ENCODE results near the gene CHD6. TPM values are rescaled to one million over a fixed set of nuclear protein-coding genes. Genes with fewer than 3 reads are reported as not detected.

CHD6 gene
- total RNA-seq, 1 experiment from 2014 or later: 25.3 TPM

DNA sequence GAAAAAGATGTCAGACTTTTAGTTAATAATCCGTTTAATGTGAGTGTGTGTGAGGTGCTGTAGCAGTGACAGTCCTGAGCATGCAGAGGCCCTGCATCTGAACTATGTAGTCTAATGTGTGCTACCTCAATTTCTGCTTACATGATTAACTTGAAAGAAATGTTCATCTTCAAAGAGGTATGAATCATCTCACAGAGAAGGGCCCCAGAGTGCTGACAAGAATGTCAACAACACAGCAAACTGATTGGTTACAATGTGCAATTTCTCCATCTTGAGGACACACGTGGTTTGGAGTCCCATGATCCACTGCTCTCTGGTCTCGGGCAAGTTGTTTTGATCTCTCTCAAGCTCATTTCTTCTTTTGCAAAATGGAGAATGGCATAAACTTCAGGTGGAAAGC is 189.9 kb downstream of the CHD6 start:
- Histone ChIP-seq H3K4me2 (ENCODE audit: low read depth, low read length, poor library complexity, severe bottlenecking) (no peak overlapping the region), H3K27me3 (ENCODE audit: low read length) (no peaks in the 10 kb centered on the region), H3K4me3 (ENCODE audit: low read length) (no peak overlapping the region), H3K27ac (ENCODE audit: low read length) (no peak overlapping the region), H2AFZ (ENCODE audit: low read length) (no peak overlapping the region), H4K20me1 (ENCODE audit: insufficient read depth, low read depth, low read length) (no peaks in the 10 kb centered on the region), H3K9ac (ENCODE audit: low read length) (no peak overlapping the region), H3K79me2 (ENCODE audit: low read length) (no peaks in the 10 kb centered on the region), H3K9me2 (replicated peaks; ENCODE audit: insufficient read depth, low read length) (no peaks in the 10 kb centered on the region), H3K36me3 (ENCODE audit: insufficient read depth, low read length) (no peaks in the 10 kb centered on the region; the same call in 1 of the 2 replicates), H3K9me3 (ENCODE audit: low read length) (no peaks in the 10 kb centered on the region), H3K4me1 (ENCODE audit: low read length) (no peaks in the 10 kb centered on the region)
- DNase-seq: no peak

DNA sequence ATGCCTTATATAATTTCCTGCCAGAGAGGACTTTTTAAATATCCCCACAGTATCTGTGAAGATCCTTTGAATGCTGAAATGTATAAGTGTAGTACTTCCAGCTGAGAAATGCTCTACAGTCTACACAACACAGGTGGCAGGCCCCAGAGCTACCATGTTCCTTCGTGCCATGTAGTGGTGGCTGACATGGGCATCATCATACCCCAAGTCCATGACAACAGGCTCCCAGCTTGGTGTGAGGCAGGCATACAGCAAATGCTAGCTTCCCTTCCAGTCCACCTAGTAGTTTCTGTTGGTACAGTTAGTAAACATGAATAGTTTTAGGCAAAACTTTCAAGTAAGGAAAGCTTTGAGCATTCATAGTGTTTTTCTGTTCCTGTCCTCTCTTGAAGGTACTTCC is 190.3 kb downstream of the CHD6 start:
- H2AFZ ChIP-seq (ENCODE audit: low read length): no peak overlapping the region
- H3K9ac ChIP-seq (ENCODE audit: low read length): no peak overlapping the region
- DNase-seq: no peak
- H3K27me3 ChIP-seq (ENCODE audit: low read length): no peaks in the 10 kb centered on the region
- H3K4me2 ChIP-seq (ENCODE audit: low read depth, low read length, poor library complexity, severe bottlenecking): no peak overlapping the region
- no peaks in the 10 kb centered on the region for H3K79me2 ChIP-seq (ENCODE audit: low read length)
- no peak overlapping the region for H3K27ac ChIP-seq (ENCODE audit: low read length)
- H3K4me3 ChIP-seq (ENCODE audit: low read length): no peak overlapping the region
- H3K9me2 ChIP-seq (replicated peaks; ENCODE audit: insufficient read depth, low read length): no peaks in the 10 kb centered on the region
- no peaks in the 10 kb centered on the region for H3K9me3 ChIP-seq (ENCODE audit: low read length)
- no peaks in the 10 kb centered on the region for H4K20me1 ChIP-seq (ENCODE audit: insufficient read depth, low read depth, low read length)
- H3K4me1 ChIP-seq (ENCODE audit: low read length): no peaks in the 10 kb centered on the region
- H3K36me3 ChIP-seq (ENCODE audit: insufficient read depth, low read length): no peaks in the 10 kb centered on the region; the same call in 1 of the 2 replicates

DNA sequence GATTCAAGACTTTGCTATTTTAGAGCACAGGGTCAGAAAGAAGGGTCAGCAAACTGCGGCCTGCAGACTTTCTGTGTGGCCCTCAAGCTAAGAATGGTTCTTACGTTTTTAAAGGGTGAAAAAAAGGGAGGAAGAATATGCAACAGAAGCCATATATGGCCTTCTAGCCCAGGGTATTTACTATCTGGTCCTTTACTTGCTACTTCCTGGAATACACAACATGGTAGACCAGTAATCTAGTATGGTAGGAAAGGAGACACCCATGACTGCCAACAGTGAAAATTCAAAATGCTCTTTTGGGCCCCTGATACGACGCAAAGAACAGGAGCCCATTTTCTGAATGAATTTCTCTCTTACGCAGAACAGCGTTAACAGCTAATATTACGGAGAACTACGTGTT is 191.2 kb downstream of the CHD6 start:
- H2AFZ ChIP-seq (ENCODE audit: low read length): no peak overlapping the region
- DNase-seq: no peak
- no peak overlapping the region for H3K4me3 ChIP-seq (ENCODE audit: low read length)
- H3K9me3 ChIP-seq (ENCODE audit: low read length): no peaks in the 10 kb centered on the region
- no peak overlapping the region for H3K4me2 ChIP-seq (ENCODE audit: low read depth, low read length, poor library complexity, severe bottlenecking)
- no peak overlapping the region for H3K9ac ChIP-seq (ENCODE audit: low read length)
- no peaks in the 10 kb centered on the region for H3K4me1 ChIP-seq (ENCODE audit: low read length)
- no peaks in the 10 kb centered on the region for H4K20me1 ChIP-seq (ENCODE audit: insufficient read depth, low read depth, low read length)
- no peaks in the 10 kb centered on the region for H3K79me2 ChIP-seq (ENCODE audit: low read length)
- no peak overlapping the region for H3K27ac ChIP-seq (ENCODE audit: low read length)
- no peaks in the 10 kb centered on the region for H3K9me2 ChIP-seq (replicated peaks; ENCODE audit: insufficient read depth, low read length)
- no peaks in the 10 kb centered on the region for H3K27me3 ChIP-seq (ENCODE audit: low read length)
- H3K36me3 ChIP-seq (ENCODE audit: insufficient read depth, low read length): no peaks in the 10 kb centered on the region; the same call in 1 of the 2 replicates

DNA sequence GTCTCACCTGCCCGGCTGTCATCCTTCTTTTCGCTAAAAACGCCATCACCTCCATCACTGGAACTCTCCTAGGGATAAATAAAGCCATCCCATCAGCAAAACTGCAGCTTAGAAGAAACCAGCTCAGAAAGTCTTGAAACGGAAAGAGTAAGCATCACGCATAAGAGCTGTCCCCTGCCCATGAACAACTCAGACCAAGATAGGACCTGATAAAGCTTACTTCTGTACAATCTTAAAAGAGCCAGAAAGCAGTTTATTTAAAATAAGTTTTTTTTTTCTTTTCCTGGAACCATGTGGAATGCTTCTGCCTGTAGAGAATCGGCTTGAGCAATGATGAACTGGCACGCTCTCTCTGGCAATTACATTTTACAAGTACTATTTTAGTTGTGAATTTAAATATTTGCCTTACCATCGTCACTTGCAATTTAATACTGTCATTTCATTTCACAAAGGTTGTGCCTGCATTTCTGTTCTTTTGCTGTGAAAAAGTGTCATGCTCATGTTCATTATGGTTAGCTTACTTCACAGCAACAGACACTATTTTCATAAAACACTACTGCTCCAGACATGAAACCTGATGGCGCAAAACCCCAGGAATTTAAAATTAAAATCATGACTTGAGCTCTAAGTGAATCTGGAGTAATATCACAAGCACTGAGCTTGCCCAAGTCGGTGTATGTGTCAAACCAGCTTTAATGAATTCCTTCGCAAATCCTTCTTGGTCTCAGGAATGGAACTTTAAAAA is 191.9 kb downstream of the CHD6 start:
- Histone ChIP-seq H3K36me3 (ENCODE audit: insufficient read depth, low read length) (no peaks in the 10 kb centered on the region; the same call in 1 of the 2 replicates), H3K27me3 (ENCODE audit: low read length) (no peaks in the 10 kb centered on the region), H3K9me2 (replicated peaks; ENCODE audit: insufficient read depth, low read length) (no peaks in the 10 kb centered on the region), H3K79me2 (ENCODE audit: low read length) (no peaks in the 10 kb centered on the region), H3K4me1 (ENCODE audit: low read length) (no peaks in the 10 kb centered on the region), H3K27ac (ENCODE audit: low read length) (no peak overlapping the region), H3K9ac (ENCODE audit: low read length) (no peak overlapping the region), H2AFZ (ENCODE audit: low read length) (no peak overlapping the region), H3K4me3 (ENCODE audit: low read length) (no peak overlapping the region), H4K20me1 (ENCODE audit: insufficient read depth, low read depth, low read length) (no peaks in the 10 kb centered on the region), H3K4me2 (ENCODE audit: low read depth, low read length, poor library complexity, severe bottlenecking) (no peak overlapping the region), H3K9me3 (ENCODE audit: low read length) (no peaks in the 10 kb centered on the region)
- no peak for DNase-seq

DNA sequence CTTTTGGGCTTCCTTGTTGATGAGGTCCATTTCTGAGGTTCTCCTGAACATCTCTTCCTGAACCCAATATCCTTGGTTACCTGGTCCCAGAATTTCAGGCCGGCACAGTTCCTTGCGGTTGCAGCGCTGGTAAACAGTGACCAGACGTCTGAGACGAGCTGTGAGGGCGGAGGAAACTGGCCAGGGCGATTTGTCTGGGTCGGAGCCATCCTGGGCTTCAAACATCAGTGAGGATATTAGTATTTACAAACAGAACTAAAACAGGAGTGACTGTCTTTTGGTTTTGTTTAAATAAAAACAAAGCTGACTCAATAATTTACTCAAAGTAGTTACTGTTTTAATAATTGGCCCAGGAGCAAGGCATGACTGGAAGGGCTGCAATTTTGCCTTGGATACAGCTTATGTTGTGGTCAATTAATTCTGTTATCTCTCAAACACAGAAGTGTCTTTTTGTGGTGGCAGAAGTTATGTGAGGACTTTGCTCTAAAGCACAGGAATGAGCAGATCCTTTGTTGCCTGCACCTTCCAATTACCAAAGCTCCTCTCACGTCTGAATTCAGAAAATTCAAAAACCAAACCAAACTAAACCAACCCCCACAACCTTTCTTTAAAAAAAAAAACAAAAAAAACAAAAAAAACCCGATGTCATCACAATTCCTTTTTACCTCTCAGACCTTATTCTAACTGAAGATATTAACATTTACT is 192.8 kb downstream of the CHD6 start:
- no peak overlapping the region for H3K9ac ChIP-seq (ENCODE audit: low read length)
- no peaks in the 10 kb centered on the region for H3K9me3 ChIP-seq (ENCODE audit: low read length)
- H3K27ac ChIP-seq (ENCODE audit: low read length): no peak overlapping the region
- no peak overlapping the region for H3K4me3 ChIP-seq (ENCODE audit: low read length)
- no peak overlapping the region for H2AFZ ChIP-seq (ENCODE audit: low read length)
- H3K27me3 ChIP-seq (ENCODE audit: low read length): no peaks in the 10 kb centered on the region
- no peaks in the 10 kb centered on the region for H3K79me2 ChIP-seq (ENCODE audit: low read length)
- no peak for DNase-seq
- H4K20me1 ChIP-seq (ENCODE audit: insufficient read depth, low read depth, low read length): no peaks in the 10 kb centered on the region
- no peaks in the 10 kb centered on the region for H3K4me1 ChIP-seq (ENCODE audit: low read length)
- no peaks in the 10 kb centered on the region; the same call in 1 of the 2 replicates for H3K36me3 ChIP-seq (ENCODE audit: insufficient read depth, low read length)
- no peak overlapping the region for H3K4me2 ChIP-seq (ENCODE audit: low read depth, low read length, poor library complexity, severe bottlenecking)
- H3K9me2 ChIP-seq (replicated peaks; ENCODE audit: insufficient read depth, low read length): no peaks in the 10 kb centered on the region

DNA sequence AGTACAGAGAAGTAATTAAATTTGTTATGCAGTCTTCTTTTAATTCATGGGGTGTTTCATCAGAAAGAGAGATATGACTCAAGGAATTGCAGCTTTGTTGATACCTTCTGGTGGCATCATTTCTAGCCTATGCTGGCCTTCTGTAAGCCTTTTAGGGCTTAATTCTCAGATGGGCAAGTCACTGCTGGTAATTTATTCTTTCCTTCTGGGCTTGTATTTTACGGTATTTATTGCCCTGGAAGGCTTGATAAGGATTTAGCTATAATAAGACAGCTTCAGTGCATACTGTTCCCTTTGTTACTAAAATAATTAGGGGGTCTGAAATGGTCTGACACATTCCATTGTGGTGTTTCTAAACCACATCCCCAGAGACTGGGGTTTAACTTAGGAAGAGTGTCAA is 193.6 kb downstream of the CHD6 start:
- Histone ChIP-seq H3K79me2 (ENCODE audit: low read length) (no peaks in the 10 kb centered on the region), H3K27ac (ENCODE audit: low read length) (no peak overlapping the region), H3K9ac (ENCODE audit: low read length) (no peak overlapping the region), H2AFZ (ENCODE audit: low read length) (no peak overlapping the region), H3K27me3 (ENCODE audit: low read length) (no peaks in the 10 kb centered on the region), H3K4me1 (ENCODE audit: low read length) (no peaks in the 10 kb centered on the region), H3K9me3 (ENCODE audit: low read length) (no peaks in the 10 kb centered on the region), H3K4me2 (ENCODE audit: low read depth, low read length, poor library complexity, severe bottlenecking) (no peak overlapping the region), H3K36me3 (ENCODE audit: insufficient read depth, low read length) (no peaks in the 10 kb centered on the region; the same call in 1 of the 2 replicates), H3K9me2 (replicated peaks; ENCODE audit: insufficient read depth, low read length) (no peaks in the 10 kb centered on the region), H4K20me1 (ENCODE audit: insufficient read depth, low read depth, low read length) (no peaks in the 10 kb centered on the region), H3K4me3 (ENCODE audit: low read length) (no peak overlapping the region)
- DNase-seq: no peak

DNA sequence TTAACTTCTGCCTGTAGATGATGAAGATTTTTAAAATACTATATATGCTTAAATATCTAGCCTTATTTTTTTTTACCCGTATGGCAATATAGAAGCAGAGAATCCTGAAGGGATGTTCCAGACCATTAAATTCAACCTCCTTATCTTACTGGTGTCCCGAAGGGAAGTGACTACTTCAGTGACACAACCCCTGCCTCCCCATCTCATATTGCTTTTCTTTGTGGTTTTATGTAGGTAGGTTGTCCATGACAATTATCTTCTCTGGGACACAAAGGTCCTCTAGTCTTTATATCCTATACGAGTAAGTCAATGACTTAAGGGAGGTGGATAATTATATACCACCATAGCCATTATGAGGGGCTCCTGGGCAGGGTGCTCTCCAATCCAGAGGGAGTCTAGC is 194.2 kb downstream of the CHD6 start:
- Histone ChIP-seq H3K36me3 (ENCODE audit: insufficient read depth, low read length) (no peaks in the 10 kb centered on the region; the same call in 1 of the 2 replicates), H3K27me3 (ENCODE audit: low read length) (no peaks in the 10 kb centered on the region)

DNA sequence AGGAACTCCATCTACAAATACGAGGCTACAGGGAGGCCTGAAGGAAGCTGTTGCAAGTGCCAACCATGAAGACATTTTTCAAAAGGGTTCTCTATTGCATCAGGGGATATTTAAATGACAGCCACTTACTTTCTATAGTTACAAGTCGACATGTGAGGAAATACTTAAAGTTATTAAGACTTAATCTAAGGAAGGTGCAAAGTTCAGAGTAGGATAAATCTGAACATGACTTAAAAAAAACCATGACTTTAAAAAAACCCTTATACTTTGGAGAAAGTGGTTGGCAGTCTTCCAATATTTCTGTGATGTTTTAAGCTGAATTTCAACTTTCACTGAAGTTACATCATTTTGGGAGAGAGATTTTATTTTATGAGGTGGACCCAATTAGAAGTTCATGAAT is 195.2 kb downstream of the CHD6 start:
- H3K36me3 ChIP-seq (ENCODE audit: insufficient read depth, low read length): no peaks in the 10 kb centered on the region; the same call in 1 of the 2 replicates

More for the DNA sequence above, 194.2 kb downstream of the CHD6 start:
- H3K9me3 ChIP-seq (ENCODE audit: low read length): no peaks in the 10 kb centered on the region
- H3K4me2 ChIP-seq (ENCODE audit: low read depth, low read length, poor library complexity, severe bottlenecking): no peak overlapping the region
- H3K9ac ChIP-seq (ENCODE audit: low read length): no peak overlapping the region
- no peaks in the 10 kb centered on the region for H3K4me1 ChIP-seq (ENCODE audit: low read length)
- no peaks in the 10 kb centered on the region for H3K79me2 ChIP-seq (ENCODE audit: low read length)
- no peak overlapping the region for H2AFZ ChIP-seq (ENCODE audit: low read length)
- H3K4me3 ChIP-seq (ENCODE audit: low read length): no peak overlapping the region
- no peaks in the 10 kb centered on the region for H4K20me1 ChIP-seq (ENCODE audit: insufficient read depth, low read depth, low read length)
- H3K9me2 ChIP-seq (replicated peaks; ENCODE audit: insufficient read depth, low read length): no peaks in the 10 kb centered on the region
- no peak for DNase-seq
- no peak overlapping the region for H3K27ac ChIP-seq (ENCODE audit: low read length)

More for the DNA sequence above, 195.2 kb downstream of the CHD6 start:
- H2AFZ ChIP-seq (ENCODE audit: low read length): no peak overlapping the region
- H3K27ac ChIP-seq (ENCODE audit: low read length): no peak overlapping the region
- H3K9ac ChIP-seq (ENCODE audit: low read length): no peak overlapping the region
- no peaks in the 10 kb centered on the region for H4K20me1 ChIP-seq (ENCODE audit: insufficient read depth, low read depth, low read length)
- H3K9me2 ChIP-seq (replicated peaks; ENCODE audit: insufficient read depth, low read length): no peaks in the 10 kb centered on the region
- no peak overlapping the region for H3K4me2 ChIP-seq (ENCODE audit: low read depth, low read length, poor library complexity, severe bottlenecking)
- no peak overlapping the region for H3K4me3 ChIP-seq (ENCODE audit: low read length)
- H3K79me2 ChIP-seq (ENCODE audit: low read length): no peaks in the 10 kb centered on the region
- no peaks in the 10 kb centered on the region for H3K9me3 ChIP-seq (ENCODE audit: low read length)
- no peaks in the 10 kb centered on the region for H3K27me3 ChIP-seq (ENCODE audit: low read length)
- no peak for DNase-seq
- H3K4me1 ChIP-seq (ENCODE audit: low read length): no peaks in the 10 kb centered on the region

Data from Karpas-422 (cell line).